Stimulated activated CD4-positive, alpha-beta T cell treated with anti-CD3 and anti-CD28 coated beads, TNF-alpha, amount 100 ng/mL, for 1 hour (primary cell): ENCODE results near the gene HTR6.

Source experiments
- DNase-seq, 3 donors: peaks; one replicate each; pipeline ENCODE4 v3.0.0-alpha.2; 2020; ENCODE audit warnings: low read depth in 3 of 3, low spot score in 1 of 3

HTR6 gene

DNA sequence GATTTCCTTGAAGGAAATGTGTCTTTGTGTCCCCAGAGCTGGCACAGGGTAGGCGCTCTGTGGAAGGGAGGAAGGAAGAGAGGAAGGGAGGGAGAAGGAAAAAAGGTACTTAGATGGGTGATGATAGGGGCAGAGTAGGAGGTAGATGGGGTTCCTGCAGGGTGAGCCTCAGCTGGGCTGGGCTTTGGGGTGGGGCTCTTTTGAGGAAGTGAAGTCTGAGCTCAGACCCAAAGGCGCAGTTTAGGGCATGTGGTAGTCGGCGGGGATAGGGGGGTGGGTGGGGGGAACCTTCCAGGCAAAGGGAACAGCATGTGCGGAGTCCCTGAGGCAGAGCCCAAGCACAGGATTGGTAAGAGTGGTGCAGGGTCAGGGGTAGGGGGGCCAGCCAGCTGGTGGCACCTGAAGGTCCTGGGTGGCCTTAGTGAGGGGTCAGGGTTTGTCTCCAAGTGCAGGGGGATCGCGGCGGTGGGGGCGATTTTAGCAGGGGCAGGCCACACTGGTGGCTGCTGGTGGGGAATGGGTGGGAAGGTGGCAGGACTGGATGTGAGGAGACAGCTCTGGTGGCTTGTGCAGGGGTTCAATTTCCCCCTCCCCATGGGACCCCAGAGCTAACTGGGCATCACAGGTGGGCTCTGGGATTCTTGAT, 8.4 kb upstream of the HTR6 start:
- DNase-seq: no peak

DNA sequence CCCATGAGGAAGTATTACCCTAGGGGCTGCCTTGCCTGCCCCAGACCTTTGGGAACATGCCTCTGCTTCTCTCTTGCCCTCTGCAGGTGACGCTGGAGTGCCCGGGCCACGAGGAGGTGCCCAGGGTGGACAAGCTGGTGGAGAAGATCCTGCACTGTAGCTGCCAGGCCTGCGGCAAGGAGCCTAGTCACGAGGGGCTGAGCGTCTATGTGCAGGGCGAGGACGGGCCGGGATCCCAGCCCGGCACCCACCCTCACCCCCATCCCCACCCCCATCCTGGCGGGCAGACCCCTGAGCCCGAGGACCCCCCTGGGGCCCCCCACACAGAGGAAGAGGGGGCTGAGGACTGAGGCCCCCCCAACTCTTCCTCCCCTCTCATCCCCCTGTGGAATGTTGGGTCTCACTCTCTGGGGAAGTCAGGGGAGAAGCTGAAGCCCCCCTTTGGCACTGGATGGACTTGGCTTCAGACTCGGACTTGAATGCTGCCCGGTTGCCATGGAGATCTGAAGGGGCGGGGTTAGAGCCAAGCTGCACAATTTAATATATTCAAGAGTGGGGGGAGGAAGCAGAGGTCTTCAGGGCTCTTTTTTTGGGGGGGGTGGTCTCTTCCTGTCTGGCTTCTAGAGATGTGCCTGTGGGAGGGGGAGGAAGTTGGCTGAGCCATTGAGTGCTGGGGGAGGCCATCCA, 7.8 kb upstream of the HTR6 start:
- DNase-seq: no peak

DNA sequence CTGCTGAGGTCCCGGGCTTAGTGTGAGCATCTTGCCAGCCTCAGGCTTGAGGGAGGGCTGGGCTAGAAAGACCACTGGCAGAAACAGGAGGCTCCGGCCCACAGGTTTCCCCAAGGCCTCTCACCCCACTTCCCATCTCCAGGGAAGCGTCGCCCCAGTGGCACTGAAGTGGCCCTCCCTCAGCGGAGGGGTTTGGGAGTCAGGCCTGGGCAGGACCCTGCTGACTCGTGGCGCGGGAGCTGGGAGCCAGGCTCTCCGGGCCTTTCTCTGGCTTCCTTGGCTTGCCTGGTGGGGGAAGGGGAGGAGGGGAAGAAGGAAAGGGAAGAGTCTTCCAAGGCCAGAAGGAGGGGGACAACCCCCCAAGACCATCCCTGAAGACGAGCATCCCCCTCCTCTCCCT, 7.2 kb upstream of the HTR6 start:
- no peak for DNase-seq

DNA sequence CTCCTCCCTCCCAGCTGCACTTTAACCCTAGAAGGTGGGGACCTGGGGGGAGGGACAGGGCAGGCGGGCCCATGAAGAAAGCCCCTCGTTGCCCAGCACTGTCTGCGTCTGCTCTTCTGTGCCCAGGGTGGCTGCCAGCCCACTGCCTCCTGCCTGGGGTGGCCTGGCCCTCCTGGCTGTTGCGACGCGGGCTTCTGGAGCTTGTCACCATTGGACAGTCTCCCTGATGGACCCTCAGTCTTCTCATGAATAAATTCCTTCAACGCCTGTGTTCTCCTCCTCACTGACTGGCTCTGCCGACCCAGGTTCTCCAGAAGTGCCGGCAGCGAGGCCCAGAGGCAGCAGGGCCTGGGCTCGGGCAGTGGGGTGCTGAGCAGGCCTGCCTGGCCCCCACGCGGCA, 6.5 kb upstream of the HTR6 start:
- no peak for DNase-seq

DNA sequence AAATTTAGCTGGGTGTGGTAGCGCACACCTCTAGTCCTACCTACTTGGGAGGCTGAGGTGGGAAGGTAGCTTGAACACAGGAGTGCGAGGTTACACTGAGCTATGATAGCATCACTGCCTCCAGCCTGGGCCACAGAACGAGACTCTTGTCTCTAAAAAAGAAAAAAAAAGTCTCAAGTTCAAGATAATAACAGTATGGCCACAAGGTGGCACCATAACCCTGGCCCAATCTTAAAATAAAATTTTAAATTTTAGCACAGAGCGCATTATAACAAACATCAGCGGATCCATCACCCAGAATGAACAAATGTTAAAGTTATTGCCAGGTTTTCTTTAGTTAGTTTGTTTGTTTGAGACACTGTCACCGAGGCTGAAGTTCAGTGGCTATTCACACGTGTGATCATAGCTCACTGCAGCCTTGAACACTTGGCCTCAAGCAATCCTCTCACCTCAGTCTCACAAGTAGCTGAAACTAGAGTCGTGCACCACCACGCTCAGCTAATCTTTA, 2.9 kb upstream of the HTR6 start:
- no peak for DNase-seq

DNA sequence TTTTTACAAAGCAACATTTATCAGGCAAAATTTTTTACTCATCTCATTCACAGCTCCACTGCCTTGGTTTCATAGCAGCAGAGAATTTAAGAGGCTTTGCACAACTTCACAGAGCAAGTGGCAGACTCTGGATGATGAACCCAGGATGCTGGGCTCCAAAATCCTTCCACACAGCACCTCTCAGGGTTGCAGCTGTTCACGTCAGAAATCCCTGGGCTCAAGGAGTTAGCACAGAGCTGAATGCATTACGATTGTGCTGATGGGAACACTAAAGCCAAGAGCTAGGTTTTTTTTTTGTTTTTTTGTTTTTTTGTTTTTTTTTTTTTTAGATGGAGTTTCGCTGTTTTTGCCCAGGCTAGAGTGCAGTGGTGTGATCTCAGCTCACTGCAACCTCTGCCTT, 2.4 kb upstream of the HTR6 start:
- no peak for DNase-seq

DNA sequence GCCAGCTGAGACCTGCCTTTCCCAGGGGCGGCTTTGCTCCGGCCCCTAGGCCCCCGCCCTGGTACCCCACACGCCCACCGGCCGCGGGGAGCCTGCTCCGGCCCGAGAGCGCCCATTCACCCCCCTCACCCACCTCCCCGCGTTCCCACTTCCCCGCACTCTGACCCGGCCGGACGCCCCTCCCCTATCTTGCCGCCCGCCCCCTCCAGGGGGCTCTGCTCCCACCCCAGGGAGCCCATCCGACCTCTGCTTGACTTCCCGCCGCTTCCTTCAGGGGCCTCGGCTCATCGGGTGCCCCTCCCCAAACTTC, 466 bp downstream of the HTR6 start:
- no peak for DNase-seq

DNA sequence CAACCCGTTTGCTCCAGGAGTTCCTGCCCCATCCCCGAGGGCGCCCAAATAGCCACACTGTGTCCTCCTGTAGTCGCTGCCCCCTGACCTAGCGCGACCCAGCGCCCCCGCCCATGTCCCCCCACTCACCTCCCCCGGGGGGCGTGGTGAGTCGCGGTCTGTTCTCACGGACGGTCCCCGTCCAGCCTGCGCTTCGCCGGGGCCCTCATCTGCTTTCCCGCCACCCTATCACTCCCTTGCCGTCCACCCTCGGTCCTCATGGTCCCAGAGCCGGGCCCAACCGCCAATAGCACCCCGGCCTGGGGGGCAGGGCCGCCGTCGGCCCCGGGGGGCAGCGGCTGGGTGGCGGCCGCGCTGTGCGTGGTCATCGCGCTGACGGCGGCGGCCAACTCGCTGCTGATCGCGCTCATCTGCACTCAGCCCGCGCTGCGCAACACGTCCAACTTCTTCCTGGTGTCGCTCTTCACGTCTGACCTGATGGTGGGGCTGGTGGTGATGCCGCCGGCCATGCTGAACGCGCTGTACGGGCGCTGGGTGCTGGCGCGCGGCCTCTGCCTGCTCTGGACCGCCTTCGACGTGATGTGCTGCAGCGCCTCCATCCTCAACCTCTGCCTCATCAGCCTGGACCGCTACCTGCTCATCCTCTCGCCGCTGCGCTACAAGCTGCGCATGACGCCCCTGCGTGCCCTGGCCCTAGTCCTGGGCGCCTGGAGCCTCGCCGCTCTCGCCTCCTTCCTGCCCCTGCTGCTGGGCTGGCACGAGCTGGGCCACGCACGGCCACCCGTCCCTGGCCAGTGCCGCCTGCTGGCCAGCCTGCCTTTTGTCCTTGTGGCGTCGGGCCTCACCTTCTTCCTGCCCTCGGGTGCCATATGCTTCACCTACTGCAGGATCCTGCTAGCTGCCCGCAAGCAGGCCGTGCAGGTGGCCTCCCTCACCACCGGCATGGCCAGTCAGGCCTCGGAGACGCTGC, 1.1 kb downstream of the HTR6 start:
- no peak for DNase-seq

DNA sequence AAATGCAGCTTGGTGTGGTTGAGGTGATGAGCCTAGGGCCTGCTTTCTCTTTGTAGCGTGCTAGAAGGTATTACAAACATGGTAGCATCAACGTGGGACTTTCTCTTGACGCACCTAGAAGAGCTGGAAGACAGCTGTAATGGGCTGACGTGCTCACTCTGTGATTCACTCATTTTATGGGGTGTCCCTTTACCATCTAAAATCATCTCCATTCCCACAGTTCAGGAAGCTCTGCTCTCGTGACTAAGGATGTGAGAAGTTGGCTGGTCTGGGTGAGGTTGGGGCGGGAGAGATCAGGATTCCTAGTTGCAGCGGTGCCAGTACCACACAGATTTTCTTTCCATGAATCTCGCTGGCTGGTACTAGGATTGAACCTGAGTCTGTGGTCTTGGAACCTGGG, 4.2 kb downstream of the HTR6 start:
- DNase-seq: no peak

DNA sequence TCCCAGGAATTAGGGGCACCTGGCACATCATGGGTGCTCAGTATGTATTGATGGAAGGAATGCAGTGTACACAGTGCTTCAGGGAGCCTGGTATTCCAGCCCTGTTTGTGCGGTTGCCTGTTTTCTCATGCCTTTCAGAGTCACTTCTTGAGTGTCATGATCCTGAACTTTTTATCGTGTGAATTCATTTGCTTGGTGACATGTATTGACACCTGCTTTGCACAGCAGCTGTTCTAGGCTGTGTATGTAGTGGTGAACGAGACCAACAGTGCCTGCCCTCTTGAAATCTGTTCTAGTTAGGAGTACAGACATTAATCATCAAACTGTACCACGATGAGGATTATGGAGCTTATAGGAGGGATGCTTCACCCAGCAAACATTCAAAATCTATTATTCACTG, 6.1 kb downstream of the HTR6 start:
- DNase-seq: no peak

DNA sequence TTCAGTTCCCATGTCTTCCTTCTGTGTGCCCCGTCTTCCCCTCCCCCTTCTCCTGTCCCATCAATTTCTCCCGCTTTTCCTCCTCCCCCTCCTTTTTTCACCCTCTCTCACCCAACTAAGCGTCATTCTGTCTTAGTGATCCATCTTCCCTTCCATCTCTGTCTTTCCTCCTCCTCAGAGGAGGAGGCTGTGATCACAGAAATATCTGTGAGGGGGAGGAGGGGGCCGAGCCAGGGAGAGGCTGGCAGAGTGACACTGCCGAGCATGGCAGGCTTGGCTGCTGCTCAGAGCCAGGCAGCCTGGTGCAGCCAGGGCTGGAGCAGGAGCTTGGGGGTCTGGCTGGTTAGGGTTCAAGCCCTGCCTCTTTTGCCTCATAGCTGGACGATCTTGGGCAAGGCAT, 7.6 kb downstream of the HTR6 start:
- no peak for DNase-seq

DNA sequence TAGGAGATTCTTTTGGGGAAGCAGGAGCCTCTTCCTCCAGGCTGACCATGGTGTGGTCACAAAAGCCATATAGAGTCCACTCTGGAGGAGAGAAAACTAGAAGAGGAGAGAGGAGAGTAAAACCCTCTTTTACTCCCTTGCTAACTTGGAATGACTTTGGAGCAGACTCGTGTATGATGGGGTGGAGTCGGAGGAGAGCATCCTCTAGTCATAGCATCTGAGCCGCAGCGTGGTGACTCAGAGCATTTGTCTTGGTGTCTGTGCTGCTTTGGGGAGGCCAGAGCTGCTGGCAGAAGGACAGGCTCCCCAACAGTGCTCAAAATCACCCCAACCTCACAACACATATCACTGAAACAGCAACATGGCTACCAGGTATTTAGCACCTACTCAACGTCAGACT, 11.1 kb downstream of the HTR6 start:
- DNase-seq: no peak

DNA sequence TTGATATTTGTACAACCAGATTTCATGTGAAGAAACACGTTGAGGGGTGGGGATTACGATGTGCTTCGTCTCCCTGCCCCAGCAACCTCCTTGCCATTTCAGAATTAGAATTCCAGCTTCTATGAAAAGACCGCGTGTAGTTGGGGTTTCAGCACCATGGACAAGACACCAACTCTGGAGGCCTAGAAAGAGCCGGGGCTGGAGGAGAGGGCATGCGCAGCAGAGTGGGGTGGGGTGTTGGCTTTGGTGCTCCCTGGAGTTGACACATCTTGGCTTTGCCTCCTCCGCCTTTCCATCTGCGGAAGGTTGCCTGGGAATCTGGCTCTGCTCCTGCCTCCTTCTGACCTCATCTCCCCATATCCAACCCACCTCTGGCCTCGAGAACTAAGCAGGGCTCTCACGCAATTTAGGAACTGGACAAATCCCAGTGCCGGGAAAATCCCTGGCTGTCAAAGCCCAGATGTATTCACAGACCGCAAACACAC, 11.8 kb downstream of the HTR6 start:
- DNase-seq: no peak

DNA sequence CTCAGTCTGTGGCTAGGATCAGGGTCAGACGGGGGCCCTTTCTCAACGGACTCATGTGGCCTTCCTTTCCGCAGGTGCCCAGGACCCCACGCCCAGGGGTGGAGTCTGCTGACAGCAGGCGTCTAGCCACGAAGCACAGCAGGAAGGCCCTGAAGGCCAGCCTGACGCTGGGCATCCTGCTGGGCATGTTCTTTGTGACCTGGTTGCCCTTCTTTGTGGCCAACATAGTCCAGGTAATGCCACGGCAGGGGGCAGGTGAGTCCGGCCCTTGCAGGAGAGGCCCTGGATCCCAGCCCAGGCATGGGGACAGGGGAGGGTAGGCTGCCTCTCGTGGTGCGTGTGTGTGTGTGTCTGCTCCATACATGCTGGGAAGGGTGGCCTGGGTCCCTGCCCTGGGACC, 13.8 kb downstream of the HTR6 start:
- DNase-seq: no peak

DNA sequence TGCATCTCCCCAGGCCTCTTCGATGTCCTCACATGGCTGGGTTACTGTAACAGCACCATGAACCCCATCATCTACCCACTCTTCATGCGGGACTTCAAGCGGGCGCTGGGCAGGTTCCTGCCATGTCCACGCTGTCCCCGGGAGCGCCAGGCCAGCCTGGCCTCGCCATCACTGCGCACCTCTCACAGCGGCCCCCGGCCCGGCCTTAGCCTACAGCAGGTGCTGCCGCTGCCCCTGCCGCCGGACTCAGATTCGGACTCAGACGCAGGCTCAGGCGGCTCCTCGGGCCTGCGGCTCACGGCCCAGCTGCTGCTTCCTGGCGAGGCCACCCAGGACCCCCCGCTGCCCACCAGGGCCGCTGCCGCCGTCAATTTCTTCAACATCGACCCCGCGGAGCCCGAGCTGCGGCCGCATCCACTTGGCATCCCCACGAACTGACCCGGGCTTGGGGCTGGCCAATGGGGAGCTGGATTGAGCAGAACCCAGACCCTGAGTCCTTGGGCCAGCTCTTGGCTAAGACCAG, 14.3 kb downstream of the HTR6 start:
- no peak for DNase-seq

DNA sequence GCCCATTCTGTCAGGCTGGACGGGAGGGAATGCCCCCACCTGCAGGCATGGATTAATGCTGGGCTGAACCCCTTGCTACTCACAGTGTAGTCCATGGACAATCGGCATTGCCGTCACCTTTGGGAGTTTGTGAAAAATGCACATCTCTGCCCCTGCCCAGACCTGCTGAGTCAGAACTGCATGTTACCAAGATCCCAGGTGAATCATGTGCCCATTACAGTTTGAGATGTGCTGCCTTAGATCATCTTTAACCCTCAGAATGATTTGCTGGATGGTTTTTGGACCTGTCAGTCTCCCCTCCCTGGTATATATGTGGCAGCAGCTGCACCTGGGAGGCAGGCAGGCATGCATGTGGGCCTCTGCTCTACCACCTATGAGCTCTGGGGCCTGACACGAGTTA, 15.0 kb downstream of the HTR6 start:
- DNase-seq: no peak

DNA sequence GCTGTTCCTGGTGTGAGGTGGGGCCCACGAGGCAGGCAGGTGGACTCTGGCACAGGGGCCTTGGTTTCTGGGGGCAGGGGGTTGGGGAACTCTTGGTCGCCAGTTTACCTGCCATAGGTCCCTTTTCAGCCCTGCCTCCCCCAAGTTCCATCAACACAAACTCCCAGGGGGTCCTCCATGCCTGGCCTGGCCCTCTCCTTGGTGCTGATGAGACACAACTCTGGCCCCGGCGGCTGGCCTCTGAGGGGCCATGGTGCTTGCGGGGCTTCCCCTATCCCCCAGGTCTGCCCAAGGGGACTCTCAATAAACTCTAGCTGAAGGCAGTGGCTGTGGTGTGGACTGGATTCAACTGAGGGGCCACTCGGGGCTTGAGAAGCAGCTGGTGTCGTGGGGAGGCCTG, 16.0 kb downstream of the HTR6 start:
- DNase-seq: no peak

DNA sequence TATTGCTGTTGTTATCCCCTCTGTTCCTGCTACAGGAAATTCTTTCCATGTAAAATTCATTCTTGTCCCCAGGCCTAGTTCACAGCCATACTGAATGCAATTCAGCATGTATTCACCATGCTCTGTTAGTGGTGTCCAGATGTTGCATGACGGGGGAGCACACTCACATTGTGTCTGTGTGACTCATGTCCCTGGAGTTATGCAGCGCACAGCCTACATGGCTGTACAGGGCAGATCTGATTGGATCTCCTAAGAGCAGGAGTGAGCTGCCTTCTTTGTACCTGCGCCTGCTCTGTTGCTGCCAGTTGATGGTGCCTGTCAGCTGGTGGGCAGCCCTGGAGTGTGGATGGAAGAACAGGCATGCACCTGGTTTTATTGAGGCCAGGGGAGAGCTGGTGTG, 17.6 kb downstream of the HTR6 start:
- DNase-seq: no peak

DNA sequence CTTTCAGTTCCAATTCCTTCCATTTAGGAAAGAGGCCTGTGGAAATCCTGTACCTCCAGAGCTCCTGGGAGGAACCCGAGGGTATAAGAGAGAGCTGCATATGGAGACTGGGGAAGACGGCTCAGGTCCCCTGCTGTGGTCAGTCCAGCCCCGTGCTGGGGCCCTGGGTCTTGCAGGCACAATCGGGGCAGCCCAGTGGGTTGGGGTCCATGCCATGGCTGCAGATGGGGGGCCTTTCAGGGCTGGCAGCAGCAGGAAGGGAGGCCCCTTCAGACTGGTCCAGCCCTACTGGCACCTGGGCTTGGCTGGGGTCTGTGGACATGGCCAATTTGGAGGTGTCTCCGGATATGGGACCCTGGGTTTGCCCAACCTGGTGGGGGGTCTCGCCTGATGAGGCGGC, 18.2 kb downstream of the HTR6 start:
- no peak for DNase-seq

DNA sequence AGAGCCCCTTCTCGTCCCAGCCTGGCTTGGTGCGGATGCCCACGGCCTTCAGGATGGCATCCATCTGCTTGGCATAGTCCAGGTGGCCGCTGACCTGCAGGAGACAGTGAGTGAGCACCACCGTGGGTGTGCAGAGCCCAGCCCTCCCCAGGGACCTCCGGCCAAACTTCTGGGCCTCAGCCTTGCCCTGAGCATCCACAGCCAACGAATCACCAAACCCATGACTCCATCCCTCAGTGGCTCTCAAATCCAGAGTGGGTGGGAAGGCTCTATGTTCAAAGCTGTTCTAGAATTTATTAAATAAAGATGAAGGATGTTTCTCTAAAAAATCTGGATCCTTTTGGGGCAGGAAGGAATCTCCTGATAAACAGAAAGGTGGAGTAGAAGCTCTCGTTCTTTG, 18.7 kb downstream of the HTR6 start:
- no peak for DNase-seq

DNA sequence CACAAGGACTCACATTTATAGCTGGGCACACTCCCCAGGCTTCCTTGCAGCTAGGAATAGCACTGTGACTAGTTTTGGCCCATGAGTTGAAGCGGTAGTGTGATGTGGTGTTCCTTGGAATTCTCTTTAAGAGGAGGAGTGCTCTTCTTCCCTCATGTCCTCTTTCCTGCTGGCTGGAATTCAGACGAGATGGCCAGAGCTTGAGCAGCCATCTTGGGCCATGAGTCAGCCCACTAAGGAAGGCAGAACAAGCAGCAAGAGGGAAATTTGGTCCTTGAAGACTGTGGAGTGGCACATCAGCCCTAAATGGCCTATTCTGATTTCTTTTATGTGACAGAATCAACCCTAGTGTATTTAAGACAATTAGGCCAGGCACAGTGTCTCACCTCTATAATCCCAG, 20.0 kb downstream of the HTR6 start:
- DNase-seq: no peak

DNA sequence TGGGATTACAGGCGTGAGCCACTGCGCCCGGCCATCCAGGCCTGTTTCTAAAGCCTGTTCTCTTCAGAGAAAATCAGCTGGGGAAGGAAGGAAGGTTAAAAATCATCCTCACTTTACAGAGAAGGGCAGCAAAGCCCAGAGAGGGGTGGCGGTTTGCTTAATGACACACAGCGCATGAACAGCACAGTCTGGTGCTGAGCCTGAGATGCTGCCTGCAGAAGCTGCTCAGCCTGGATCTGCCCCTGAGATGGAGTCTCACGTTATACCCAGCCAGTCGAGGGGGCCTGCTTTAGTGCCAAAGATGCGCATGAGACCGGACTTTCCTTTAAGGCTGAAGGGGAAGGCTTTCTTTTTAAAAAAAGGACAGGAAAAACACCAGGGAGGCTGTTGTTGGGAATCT, 21.3 kb downstream of the HTR6 start:
- DNase-seq: no peak
